Ishikawa (cell line): ENCODE data around the gene HTRA2.

Experiments
- CEBPB ChIP-seq: IDR thresholded peaks from 2 replicates; pipeline ENCODE4 v1.6.1; 2012
- EGR1 ChIP-seq: IDR thresholded peaks from 2 replicates; pipeline ENCODE4 v1.6.1; 2012
- MAX ChIP-seq: IDR thresholded peaks from 2 replicates; pipeline ENCODE4 v1.6.1; 2012
- REST ChIP-seq: IDR thresholded peaks from 2 replicates; pipeline ENCODE4 v1.6.1; 2012; ENCODE audit warnings: low read depth, mild to moderate bottlenecking
- TAF1 ChIP-seq: IDR thresholded peaks from 2 replicates; pipeline ENCODE4 v1.6.1; 2012; ENCODE audit warnings: low read depth, mild to moderate bottlenecking
- USF1 ChIP-seq: IDR thresholded peaks from 2 replicates; pipeline ENCODE4 v1.6.1; 2012

- 0 out of 2 replicates have a peak, but pooled peaks have one; percentile 19 for TF ChIP-seq MAX
- no peak for TF ChIP-seq REST
- TF ChIP-seq TAF1: no peak
- no peak for TF ChIP-seq CEBPB
- no peak for TF ChIP-seq EGR1
- no peak for TF ChIP-seq USF1
These were observed 47.6 kb upstream of the HTRA2 start for GRCh38 chr2:74481961-74482800.
